Measurements from ENCODE around the gene ATAT1. TPM values are rescaled to one million over a fixed set of nuclear protein-coding genes. Genes with fewer than 3 reads are reported as not detected.

ATAT1 gene
- total RNA-seq, 1 experiment from 2014 or later: 19.3 TPM

GRCh38 chr6:30672445-30673253, 46.0 kb downstream of the ATAT1 start, which contains the start of gene DHX16:
DHX16 (minus strand) TSS chr6:30673006; CDS start chr6:30672841, 165 bp downstream.
- H3K9me3 Mint-ChIP-seq: no peaks in the 10 kb centered on the region
- H3K4me1 Mint-ChIP-seq: peaks cover 8% of the 10 kb centered on the region
- CTCF ChIA-PET: interaction anchor here (0.7 to 1.9 kb wide), 39 partner anchors 8 to 419 kb away, joined by 3 to 34 read pairs (median 5); partner anchors contain the start of genes ABCF1, ATAT1, C6orf136 and MDC1
- TF ChIP-seq GABPB1 (CRISPR knock-in tag; IDR thresholded peaks at IDR 0.05): peak; percentile 57; the same call in 1 of the 2 replicates
- no peak for TF ChIP-seq TP53 (CRISPR knock-in tag; IDR thresholded peaks at IDR 0.05)
- peak; percentile 61; the same call in 1 of the 2 replicates for TF ChIP-seq ARID4B (CRISPR knock-in tag; IDR thresholded peaks at IDR 0.05; ENCODE audit: borderline replicate concordance)
- peak; percentile 64; the same call in 1 of the 2 replicates for TF ChIP-seq SP1 (CRISPR knock-in tag; conservative IDR thresholded peaks at IDR 0.05)
- peak; percentile 63; the same call in 1 of the 2 replicates for TF ChIP-seq CREM (CRISPR knock-in tag; IDR thresholded peaks at IDR 0.05)
- TF ChIP-seq ZNF281 (CRISPR knock-in tag; IDR thresholded peaks at IDR 0.05): no peak
- TF ChIP-seq HMGXB4 (CRISPR knock-in tag; IDR thresholded peaks at IDR 0.05): peak; percentile 91
- TF ChIP-seq CTCF (IDR thresholded peaks at IDR 0.05): peak; percentile 40; the same call in 1 of the 2 replicates
- TF ChIP-seq TCF7 (CRISPR knock-in tag; IDR thresholded peaks at IDR 0.05; ENCODE audit: low read depth): no peak
- TF ChIP-seq, protein P1, sequence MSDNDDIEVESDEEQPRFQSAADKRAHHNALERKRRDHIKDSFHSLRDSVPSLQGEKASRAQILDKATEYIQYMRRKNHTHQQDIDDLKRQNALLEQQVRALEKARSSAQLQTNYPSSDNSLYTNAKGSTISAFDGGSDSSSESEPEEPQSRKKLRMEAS (CRISPR knock-in tag; IDR thresholded peaks at IDR 0.05): 0 out of 2 replicates have a peak, but pooled peaks have one; percentile 36
- TF ChIP-seq ZNF317 (CRISPR knock-in tag; IDR thresholded peaks at IDR 0.05; ENCODE audit: borderline replicate concordance, low read depth): peak; percentile 25; the same call in 1 of the 2 replicates
- peaks cover 35% of the 10 kb centered on the region for H3K36me3 Mint-ChIP-seq
- peak; percentile 89 for DNase-seq (ENCODE audit: low spot score)
- POLR2A ChIA-PET: interaction anchor here (0.5 to 1.5 kb wide), 7 partner anchors 22 to 60 kb away, joined by 3 to 8 read pairs (median 3); partner anchors contain the start of gene MDC1
- peak within 1 kb of the TSS; percentile 58 for H3K27ac Mint-ChIP-seq
- peak within 1 kb of the TSS; percentile 93 for H3K4me3 Mint-ChIP-seq
- H3K27me3 Mint-ChIP-seq (ENCODE audit: low read depth): no peaks in the 10 kb centered on the region
- ATAC-seq: peak; percentile 83

Measured in WTC11 (cell line).